MM.1S (cell line): ENCODE measurements around the gene FANCC.

Experiments used
- DNase-seq: peaks from one replicate; pipeline ENCODE4 v3.0.0-alpha.2; 2015
- H2AFZ ChIP-seq: fragments of 300-600 bp; sonication (generic); 2 replicates; pipeline ENCODE4 v1.6.0; 2016; ENCODE audit warnings: antibody characterized with exemption, low read length
- H3F3A ChIP-seq: fragments of 300-600 bp; sonication (generic); 2 replicates; pipeline ENCODE4 v1.6.1; 2016; ENCODE audit warnings: mild to moderate bottlenecking, antibody characterized with exemption, low read length, moderate library complexity, mixed read lengths; ENCODE audit not compliant: insufficient read depth
- H3K27ac ChIP-seq: fragments of 300-600 bp; sonication (generic); 2 replicates; pipeline ENCODE4 v1.5.1; 2016; ENCODE audit warnings: mild to moderate bottlenecking, low read length
- H3K27me3 ChIP-seq: fragments of 300-600 bp; sonication (generic); replicated peaks from 2 replicates; pipeline ENCODE4 v1.6.0; 2016; ENCODE audit warnings: low read length; ENCODE audit not compliant: insufficient read depth
- H3K36me3 ChIP-seq: fragments of 300-600 bp; sonication (generic); replicated peaks from 2 replicates; pipeline ENCODE4 v1.6.1; 2016; ENCODE audit warnings: mild to moderate bottlenecking, low read length, mixed read lengths; ENCODE audit not compliant: insufficient read depth
- H3K4me1 ChIP-seq: fragments of 300-600 bp; sonication (generic); 2 replicates; pipeline ENCODE4 v1.6.1; 2016; ENCODE audit warnings: low read length, mixed read lengths
- H3K4me2 ChIP-seq: fragments of 300-600 bp; sonication (generic); 2 replicates; pipeline ENCODE4 v1.6.0; 2016; ENCODE audit warnings: low read depth, low read length
- H3K4me3 ChIP-seq: fragments of 300-600 bp; sonication (generic); 2 replicates; pipeline ENCODE4 v1.5.1; 2016; ENCODE audit warnings: low read length, mixed read lengths
- H3K79me2 ChIP-seq: fragments of 300-600 bp; sonication (generic); 2 replicates; pipeline ENCODE4 v1.6.1; 2016; ENCODE audit warnings: mixed run types, low read length, mixed read lengths
- H3K9ac ChIP-seq: fragments of 300-600 bp; sonication (generic); 2 replicates; pipeline ENCODE4 v1.6.1; 2016; ENCODE audit warnings: low read length, mixed read lengths
- H3K9me2 ChIP-seq: fragments of 300-600 bp; sonication (generic); replicated peaks from 2 replicates; pipeline ENCODE4 v1.6.1; 2016; ENCODE audit warnings: mild to moderate bottlenecking, low read length, mixed read lengths; ENCODE audit not compliant: insufficient read depth
- H3K9me3 ChIP-seq: fragments of 300-600 bp; sonication (generic); replicated peaks from 2 replicates; pipeline ENCODE4 v1.6.1; 2016; ENCODE audit warnings: mild to moderate bottlenecking, low read length, mixed read lengths; ENCODE audit not compliant: insufficient read depth
- H4K20me1 ChIP-seq: fragments of 300-600 bp; sonication (generic); 2 replicates; pipeline ENCODE4 v1.6.1; 2016; ENCODE audit warnings: mild to moderate bottlenecking, low read length, moderate library complexity, mixed read lengths; ENCODE audit not compliant: insufficient read depth
- EZH2 ChIP-seq: fragments of 300-600 bp; sonication (generic); optimal IDR thresholded peaks from 2 replicates; pipeline ENCODE3; 2017; ENCODE audit warnings: low read depth, mild to moderate bottlenecking, antibody characterized with exemption, low read length, mixed read lengths
- EZH2phosphoT487 ChIP-seq: fragments of 300-600 bp; sonication (generic); IDR thresholded peaks from 2 replicates; pipeline ENCODE4 v1.6.1; 2018; ENCODE audit warnings: antibody characterized with exemption, low read length
- TF ChIP-seq, protein P1 (sequence below): fragments of 300-600 bp; sonication (generic); IDR thresholded peaks from 2 replicates; pipeline ENCODE4 v1.5.1; 2016; ENCODE audit warnings: antibody characterized with exemption, low read length, mixed read lengths

The FANCC gene

DNA sequence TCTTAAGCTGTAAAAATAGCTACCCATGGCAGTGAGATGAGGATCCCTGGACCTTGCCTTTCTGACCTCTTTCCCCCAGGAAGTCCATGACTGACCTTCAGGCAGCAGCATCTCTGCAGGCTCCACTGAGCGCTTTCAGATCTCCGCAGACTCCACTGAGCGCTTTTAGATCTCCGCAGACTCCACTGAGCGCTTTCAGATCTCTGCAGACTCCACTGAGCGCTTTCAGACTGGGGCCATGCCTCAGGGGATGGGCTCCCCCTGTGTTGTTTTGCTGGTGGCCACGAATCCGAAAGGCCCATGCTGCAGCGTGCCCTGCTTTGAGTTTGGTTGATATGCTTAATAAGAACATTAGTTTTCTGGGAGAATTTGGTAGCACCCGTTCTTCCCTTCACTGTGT is 254.2 kb downstream of the FANCC start:
- H3K9me3 ChIP-seq: no peaks in the 10 kb centered on the region
- TF ChIP-seq, protein P1, sequence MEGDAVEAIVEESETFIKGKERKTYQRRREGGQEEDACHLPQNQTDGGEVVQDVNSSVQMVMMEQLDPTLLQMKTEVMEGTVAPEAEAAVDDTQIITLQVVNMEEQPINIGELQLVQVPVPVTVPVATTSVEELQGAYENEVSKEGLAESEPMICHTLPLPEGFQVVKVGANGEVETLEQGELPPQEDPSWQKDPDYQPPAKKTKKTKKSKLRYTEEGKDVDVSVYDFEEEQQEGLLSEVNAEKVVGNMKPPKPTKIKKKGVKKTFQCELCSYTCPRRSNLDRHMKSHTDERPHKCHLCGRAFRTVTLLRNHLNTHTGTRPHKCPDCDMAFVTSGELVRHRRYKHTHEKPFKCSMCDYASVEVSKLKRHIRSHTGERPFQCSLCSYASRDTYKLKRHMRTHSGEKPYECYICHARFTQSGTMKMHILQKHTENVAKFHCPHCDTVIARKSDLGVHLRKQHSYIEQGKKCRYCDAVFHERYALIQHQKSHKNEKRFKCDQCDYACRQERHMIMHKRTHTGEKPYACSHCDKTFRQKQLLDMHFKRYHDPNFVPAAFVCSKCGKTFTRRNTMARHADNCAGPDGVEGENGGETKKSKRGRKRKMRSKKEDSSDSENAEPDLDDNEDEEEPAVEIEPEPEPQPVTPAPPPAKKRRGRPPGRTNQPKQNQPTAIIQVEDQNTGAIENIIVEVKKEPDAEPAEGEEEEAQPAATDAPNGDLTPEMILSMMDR: no peak
- TF ChIP-seq EZH2 (no peak), EZH2phosphoT487 (no peak)
- no peak for DNase-seq
- H3K9me2 ChIP-seq: no peaks in the 10 kb centered on the region
- no peak overlapping the region for H2AFZ ChIP-seq
- no peaks in the 10 kb centered on the region for H3F3A ChIP-seq
- H3K4me2 ChIP-seq: no peak overlapping the region
- H3K27me3 ChIP-seq: no peaks in the 10 kb centered on the region
- 0 out of 2 replicates have a peak, but pooled peaks cover 4% of the 10 kb centered on the region for H3K79me2 ChIP-seq
- no peak overlapping the region for H3K9ac ChIP-seq
- H4K20me1 ChIP-seq: no peaks in the 10 kb centered on the region
- no peak overlapping the region for H3K4me3 ChIP-seq
- no peaks in the 10 kb centered on the region for H3K36me3 ChIP-seq
- H3K27ac ChIP-seq: no peak overlapping the region
- H3K4me1 ChIP-seq: no peaks in the 10 kb centered on the region

DNA sequence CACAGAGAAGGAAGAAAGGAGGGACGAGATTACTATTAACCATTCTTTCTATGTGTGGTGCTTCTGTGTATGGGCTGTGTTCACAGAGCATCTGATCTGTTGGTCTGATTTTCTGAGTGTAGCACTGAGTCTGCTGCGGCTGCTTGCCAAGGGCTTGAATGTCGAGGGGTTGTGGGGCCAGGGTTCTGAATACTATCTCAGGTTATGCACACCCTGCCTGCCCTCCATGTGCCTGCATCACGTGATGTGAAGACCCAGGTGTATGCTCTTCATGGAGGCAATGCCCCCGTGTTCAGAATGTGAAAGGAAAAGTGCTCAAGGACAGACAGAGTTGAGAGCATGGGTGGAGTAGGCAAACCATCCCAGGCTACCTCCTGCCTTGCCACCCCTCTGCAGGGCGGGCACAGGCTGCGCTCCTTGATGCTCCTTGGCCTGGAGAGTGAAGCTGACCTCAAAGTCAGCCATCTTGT is 254.9 kb downstream of the FANCC start:
- Histone ChIP-seq H3K79me2 (no peaks in the 10 kb centered on the region), H3F3A (no peaks in the 10 kb centered on the region), H3K27ac (no peak overlapping the region)

DNA sequence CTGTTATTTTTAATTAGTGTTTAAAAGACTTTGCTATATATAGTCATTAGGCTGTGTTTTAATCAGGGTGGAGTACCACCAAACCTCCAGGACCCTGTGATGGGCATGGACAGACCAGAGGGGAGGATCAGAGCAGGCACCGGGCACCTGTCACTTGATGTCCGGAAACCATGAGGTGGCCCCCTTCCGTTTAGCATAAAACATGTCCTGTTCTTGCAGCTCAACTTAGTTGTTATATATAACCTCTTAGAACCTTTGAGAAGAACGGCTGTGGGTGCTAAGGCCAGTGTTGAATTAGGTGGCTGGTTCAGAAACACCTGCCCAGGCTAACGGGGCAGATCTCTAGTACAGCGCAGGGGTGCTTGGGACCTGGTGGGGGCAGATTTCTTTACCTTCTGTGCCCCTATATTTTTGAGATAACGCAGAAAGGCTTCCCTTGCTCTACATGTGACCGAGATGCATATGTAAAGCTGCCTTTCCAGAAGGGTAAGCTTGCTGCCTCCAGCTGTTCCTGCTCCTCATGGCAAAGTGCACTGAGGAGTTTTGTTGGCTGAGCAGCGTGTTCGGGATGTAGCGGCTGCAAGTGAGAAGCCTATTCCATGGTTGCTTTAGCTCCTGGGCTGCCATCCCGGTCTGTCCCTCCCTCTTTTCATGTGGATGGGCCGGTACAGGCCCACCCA is 255.5 kb downstream of the FANCC start:
- no peaks in the 10 kb centered on the region for H4K20me1 ChIP-seq

More for the DNA sequence above, 254.9 kb downstream of the FANCC start:
- H3K4me3 ChIP-seq: no peak overlapping the region
- no peaks in the 10 kb centered on the region for H3K9me2 ChIP-seq
- no peak for DNase-seq
- H3K27me3 ChIP-seq: no peaks in the 10 kb centered on the region
- H3K4me2 ChIP-seq: no peak overlapping the region
- H2AFZ ChIP-seq: no peak overlapping the region
- H3K9ac ChIP-seq: no peak overlapping the region
- H3K36me3 ChIP-seq: no peaks in the 10 kb centered on the region
- H3K4me1 ChIP-seq: no peaks in the 10 kb centered on the region
- TF ChIP-seq EZH2phosphoT487 (no peak), EZH2 (no peak)
- TF ChIP-seq, protein P1: no peak
- H3K9me3 ChIP-seq: no peaks in the 10 kb centered on the region
- no peaks in the 10 kb centered on the region for H4K20me1 ChIP-seq

More for the DNA sequence above, 255.5 kb downstream of the FANCC start:
- H3K9me3 ChIP-seq: no peaks in the 10 kb centered on the region
- TF ChIP-seq EZH2phosphoT487: no peak
- TF ChIP-seq, protein P1: no peak
- H3K4me1 ChIP-seq: no peaks in the 10 kb centered on the region
- H3K27me3 ChIP-seq: no peaks in the 10 kb centered on the region
- H3K9ac ChIP-seq: no peak overlapping the region
- no peaks in the 10 kb centered on the region for H3K79me2 ChIP-seq
- no peak overlapping the region for H3K4me2 ChIP-seq
- no peaks in the 10 kb centered on the region for H3F3A ChIP-seq
- no peak overlapping the region for H2AFZ ChIP-seq
- no peaks in the 10 kb centered on the region for H3K36me3 ChIP-seq
- no peak overlapping the region for H3K27ac ChIP-seq
- H3K9me2 ChIP-seq: no peaks in the 10 kb centered on the region
- no peak overlapping the region for H3K4me3 ChIP-seq
- DNase-seq: no peak
